AG04450 (cell line): ENCODE results near the gene SLC39A11. TPM values are rescaled to one million over a fixed set of nuclear protein-coding genes. Genes with fewer than 3 reads are reported as not detected.

Source experiments
- CTCF ChIA-PET: fragments of 300-600, 350-600 bp; formaldehyde crosslinking; extraction: SDS; loops from one replicate; lab custom pipeline; 2022; ENCODE audit warnings: antibody characterized with exemption, inconsistent platforms; lab: Charles Lee
- POLR2A ChIA-PET: fragments of 350-600 bp; formaldehyde crosslinking; extraction: SDS; loops from one replicate; lab custom pipeline; 2021; ENCODE audit warnings: antibody characterized with exemption, inconsistent platforms; lab: Yijun Ruan, JAX
- DNase-seq: peaks from one replicate; pipeline ENCODE4 v3.0.0-alpha.2; 2011; ENCODE audit warnings: low read depth, low spot score
- H3K27ac ChIP-seq: one replicate; pipeline ENCODE4 v1.5.1; 2012; ENCODE audit warnings: low read depth, low read length, control low read depth
- H3K27me3 ChIP-seq: one replicate; pipeline ENCODE4 v1.6.0; 2012; ENCODE audit warnings: low read length; ENCODE audit not compliant: control insufficient read depth, insufficient read depth
- H3K4me3 ChIP-seq: 2 replicates; pipeline ENCODE4 v1.5.1; 2011; ENCODE audit warnings: mild to moderate bottlenecking, low read depth, low read length, control low read depth
- H3K9me3 ChIP-seq: 2 replicates; pipeline ENCODE4 v1.5.1; 2012; ENCODE audit warnings: low read length; ENCODE audit not compliant: control insufficient read depth, insufficient read depth
- CTCF ChIP-seq: IDR thresholded peaks from 2 replicates; pipeline ENCODE4 v1.5.1; 2011; ENCODE audit warnings: low read depth, low read length, control low read depth, inconsistent platforms
- polyA plus RNA-seq: library from polyadenylated mRNA; depleted of rRNA; stranded (reverse); fragments of >200 nt; gene quantifications from 2 replicates; pipeline ENCODE4 v1.2.3, GENCODE V29; 2011

SLC39A11 gene
- polyA plus RNA-seq, 1 experiment: 18.0 TPM

DNA sequence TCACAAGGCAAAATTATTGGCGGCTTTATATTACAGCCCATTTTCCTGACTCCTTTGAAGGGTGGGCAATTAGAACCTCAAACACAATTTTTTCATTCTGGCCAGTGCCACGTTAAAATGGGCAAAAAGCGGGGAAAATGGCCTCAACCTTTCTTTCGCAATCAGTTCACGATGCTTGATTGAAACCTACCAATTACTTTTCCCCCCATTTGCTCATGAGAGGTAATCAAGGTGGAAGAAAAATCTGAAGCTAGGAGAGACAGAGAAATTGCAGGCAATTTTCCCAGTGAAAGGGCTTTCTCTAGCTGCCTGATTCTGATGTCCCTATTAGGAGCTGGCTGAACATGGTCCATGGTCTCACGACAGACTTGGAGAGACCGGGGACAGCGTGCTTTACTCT is 215.1 kb downstream of the SLC39A11 start:
- POLR2A ChIA-PET: no interaction called here
- H3K27ac ChIP-seq: no peak overlapping the region

DNA sequence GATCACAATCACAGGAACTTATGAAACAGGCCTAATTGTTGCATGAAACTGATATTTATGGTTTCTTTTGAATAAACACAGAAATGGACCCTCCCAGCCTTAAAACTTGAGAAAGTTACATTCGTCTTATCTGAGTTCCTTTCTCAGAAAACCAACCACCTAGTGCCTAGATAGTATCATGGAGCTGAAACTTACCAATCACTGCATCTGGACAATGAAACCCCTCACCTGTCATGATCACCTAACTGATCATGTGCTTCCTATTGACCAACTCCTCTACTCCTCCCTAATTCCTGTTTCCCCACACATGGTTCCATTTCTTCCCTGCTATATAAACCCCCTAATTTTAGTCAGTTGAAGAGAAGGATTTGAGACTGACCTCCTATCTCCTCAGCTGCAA is 216.1 kb downstream of the SLC39A11 start:
- Histone ChIP-seq H3K27ac (no peak overlapping the region), H3K9me3 (peaks cover 28% of the 10 kb centered on the region), H3K27me3 (no peaks in the 10 kb centered on the region), H3K4me3 (no peak overlapping the region)
- no peak for DNase-seq
- no peak for TF ChIP-seq CTCF
- CTCF ChIA-PET: no interaction called here
- POLR2A ChIA-PET: no interaction called here

More for the DNA sequence above, 215.1 kb downstream of the SLC39A11 start:
- DNase-seq: no peak
- CTCF ChIA-PET: interaction anchor here (0.7 kb wide), 1 partner anchor 97 kb away, joined by 4 read pairs; no protein-coding TSS in a partner anchor
- peaks cover 28% of the 10 kb centered on the region for H3K9me3 ChIP-seq
- H3K27me3 ChIP-seq: no peaks in the 10 kb centered on the region
- TF ChIP-seq CTCF: no peak
- no peak overlapping the region for H3K4me3 ChIP-seq

DNA sequence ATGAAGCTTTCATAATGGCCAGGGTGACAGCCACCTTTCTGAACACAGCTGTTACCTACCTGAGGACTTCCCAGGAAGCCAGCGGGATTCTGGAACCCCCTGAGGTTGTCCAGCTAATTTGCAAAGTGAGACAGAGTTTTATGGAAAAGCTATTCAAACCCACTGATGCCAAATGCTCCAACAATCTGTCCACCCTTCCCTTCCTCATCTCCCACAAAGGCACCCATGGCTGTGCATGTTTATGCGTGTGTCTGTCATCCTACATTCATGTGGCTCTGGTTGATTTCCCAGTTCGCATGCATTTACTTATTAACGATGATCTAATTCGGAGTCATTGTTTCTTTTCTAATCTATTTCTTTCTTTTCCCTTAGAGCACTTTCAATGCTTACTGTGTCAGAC is 217.1 kb downstream of the SLC39A11 start:
- Histone ChIP-seq H3K27me3 (no peaks in the 10 kb centered on the region), H3K9me3 (peaks cover 24% of the 10 kb centered on the region), H3K27ac (no peak overlapping the region), H3K4me3 (no peak overlapping the region)
- TF ChIP-seq CTCF: no peak
- DNase-seq: no peak
- ChIA-PET POLR2A (no interaction called here), CTCF (no interaction called here)

GRCh38 chr17:72872396-72872795 is 220.1 kb downstream of the SLC39A11 start:
- no peak for TF ChIP-seq CTCF
- DNase-seq: no peak
- CTCF ChIA-PET: interaction anchor here (1.3 kb wide), 1 partner anchor 316 kb away, joined by 4 read pairs; no protein-coding TSS in a partner anchor
- POLR2A ChIA-PET: no interaction called here
- Histone ChIP-seq H3K4me3 (no peak overlapping the region), H3K27ac (no peak overlapping the region), H3K9me3 (peaks cover 4% of the 10 kb centered on the region; the same call in 1 of the 2 replicates), H3K27me3 (no peaks in the 10 kb centered on the region)

DNA sequence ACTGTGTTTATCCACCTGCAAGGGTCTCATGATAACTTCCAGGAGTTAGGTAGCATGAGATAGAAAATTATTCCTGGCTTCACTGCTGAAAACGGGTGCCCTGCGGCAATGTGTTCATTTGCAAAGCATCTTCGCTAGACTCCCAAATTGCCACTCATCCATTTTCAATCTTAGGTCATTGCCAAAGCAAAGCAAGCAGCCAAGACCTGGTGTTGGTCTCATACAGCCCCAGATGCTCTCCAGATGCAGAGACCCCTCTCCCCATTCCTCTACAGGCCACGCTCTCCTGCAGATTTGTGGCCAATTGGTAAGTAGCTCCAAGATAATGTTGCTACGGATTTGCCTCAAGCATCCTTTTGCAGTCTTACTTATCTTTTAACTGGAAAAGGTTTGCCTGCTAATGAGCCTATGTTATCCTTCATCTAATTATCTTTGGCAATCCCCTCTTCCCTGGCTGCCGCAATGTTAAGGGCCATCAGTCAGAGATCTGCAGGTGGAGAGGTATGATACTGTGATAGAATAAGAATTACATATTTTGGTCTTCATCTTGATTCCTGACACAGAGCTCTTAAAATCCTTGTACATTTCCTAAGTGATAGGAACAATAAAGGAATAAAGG is 222.0 kb downstream of the SLC39A11 start:
- Histone ChIP-seq H3K9me3 (peaks cover 4% of the 10 kb centered on the region; the same call in 1 of the 2 replicates), H3K4me3 (no peak overlapping the region), H3K27me3 (no peaks in the 10 kb centered on the region), H3K27ac (no peak overlapping the region)
- ChIA-PET POLR2A (no interaction called here), CTCF (interaction anchor here (0.7 kb wide), 1 partner anchor 1509 kb away, joined by 3 read pairs; no protein-coding TSS in a partner anchor)
- DNase-seq: no peak
- no peak for TF ChIP-seq CTCF
